Activated CD4-positive, alpha-beta T cell treated with anti-CD3 and anti-CD28 coated beads, Interleukin-2, amount 50 U/mL, for 48 hours (primary cell): Measurements from ENCODE around the gene SLC16A7.
"Not testable (repeated sequence)": the region's sequence is repeated elsewhere in the genome, so short reads cannot be mapped to it uniquely, and the experiment has no call there.

ENCODE experiments used
- DNase-seq, 2 experiments: peaks; one replicate each; pipeline ENCODE4 v3.0.0-alpha.2; 2020

SLC16A7 gene, protein sequence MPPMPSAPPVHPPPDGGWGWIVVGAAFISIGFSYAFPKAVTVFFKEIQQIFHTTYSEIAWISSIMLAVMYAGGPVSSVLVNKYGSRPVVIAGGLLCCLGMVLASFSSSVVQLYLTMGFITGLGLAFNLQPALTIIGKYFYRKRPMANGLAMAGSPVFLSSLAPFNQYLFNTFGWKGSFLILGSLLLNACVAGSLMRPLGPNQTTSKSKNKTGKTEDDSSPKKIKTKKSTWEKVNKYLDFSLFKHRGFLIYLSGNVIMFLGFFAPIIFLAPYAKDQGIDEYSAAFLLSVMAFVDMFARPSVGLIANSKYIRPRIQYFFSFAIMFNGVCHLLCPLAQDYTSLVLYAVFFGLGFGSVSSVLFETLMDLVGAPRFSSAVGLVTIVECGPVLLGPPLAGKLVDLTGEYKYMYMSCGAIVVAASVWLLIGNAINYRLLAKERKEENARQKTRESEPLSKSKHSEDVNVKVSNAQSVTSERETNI

DNA sequence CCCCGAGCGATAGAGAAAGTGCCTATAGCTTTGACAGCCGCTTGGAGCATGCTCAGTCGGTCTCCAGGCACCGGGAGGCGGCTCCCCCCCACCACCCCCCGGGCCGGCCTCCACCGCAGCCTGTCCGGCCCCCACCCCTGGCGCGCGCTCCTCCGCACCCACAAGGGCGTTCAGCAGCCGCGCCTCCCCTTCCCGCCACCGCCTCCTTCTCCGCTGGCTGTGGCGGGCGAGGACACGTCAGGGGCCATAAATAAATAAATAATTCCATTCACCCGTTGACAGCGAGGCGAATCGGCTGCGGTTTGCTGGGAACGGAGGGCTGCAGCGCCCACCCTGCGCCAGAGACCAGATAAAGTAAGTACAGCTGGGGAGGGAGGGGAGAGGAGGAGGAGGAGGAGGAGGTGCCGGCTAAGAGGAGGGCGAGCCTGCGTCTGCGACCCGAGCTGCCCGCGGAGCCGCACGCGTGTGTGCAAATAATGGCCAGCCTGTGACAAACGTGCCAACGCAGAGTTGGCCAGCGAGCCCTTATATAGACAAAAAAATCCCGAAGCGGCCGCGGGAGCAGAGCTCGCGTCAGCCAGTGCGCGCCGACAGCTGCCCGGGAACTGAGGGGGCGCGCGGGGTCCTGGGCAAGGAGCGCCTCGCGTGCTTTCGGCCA is at the start of gene SLC16A7:
Gene SLC16A7, plus strand, starts transcription at position 147 of the 658 bp plus-strand sequence. CDS start 108,773 bp downstream, outside the sequence.
- peak; percentile 82 to 86 for DNase-seq

DNA sequence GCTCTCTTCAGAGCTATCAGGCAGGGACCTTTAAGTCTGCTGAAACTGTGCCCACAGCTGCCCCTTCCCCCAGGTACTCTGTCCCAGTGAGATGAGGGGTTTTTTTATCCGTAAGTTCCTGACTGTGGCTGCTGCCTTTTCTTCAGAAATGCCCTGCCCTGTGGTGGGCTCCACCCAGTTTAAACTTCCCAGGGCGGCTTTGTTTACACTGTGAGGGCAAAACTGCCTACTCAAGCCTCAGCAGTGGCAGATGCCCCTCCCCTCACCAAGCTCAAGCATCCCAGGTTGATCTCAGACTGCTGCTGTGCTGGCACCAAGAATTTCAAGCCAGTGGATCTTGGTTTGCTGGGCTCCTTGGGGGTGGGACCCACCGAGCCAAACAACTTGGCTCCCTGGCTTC is 46.9 kb upstream of the SLC16A7 start:
- DNase-seq = no peak

DNA sequence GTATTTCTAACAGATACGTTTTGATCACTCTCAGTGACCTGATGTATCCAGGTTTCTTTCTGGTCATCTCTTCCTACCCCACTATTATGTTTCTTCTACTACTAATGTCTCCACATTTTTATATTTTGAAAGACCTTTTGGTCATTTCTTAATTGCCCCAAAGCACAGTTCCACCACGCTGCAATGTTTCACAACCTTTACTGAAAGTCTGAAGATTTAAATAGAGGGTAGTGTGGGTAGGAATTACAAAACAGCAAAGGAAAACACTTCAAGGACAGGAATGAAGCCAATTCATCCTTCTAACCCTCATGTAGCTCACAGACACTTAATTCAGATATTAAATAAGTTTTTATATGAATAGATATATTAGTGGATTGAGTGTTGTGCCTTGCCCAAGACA is 36.1 kb upstream of the SLC16A7 start:
- DNase-seq = no peak

DNA sequence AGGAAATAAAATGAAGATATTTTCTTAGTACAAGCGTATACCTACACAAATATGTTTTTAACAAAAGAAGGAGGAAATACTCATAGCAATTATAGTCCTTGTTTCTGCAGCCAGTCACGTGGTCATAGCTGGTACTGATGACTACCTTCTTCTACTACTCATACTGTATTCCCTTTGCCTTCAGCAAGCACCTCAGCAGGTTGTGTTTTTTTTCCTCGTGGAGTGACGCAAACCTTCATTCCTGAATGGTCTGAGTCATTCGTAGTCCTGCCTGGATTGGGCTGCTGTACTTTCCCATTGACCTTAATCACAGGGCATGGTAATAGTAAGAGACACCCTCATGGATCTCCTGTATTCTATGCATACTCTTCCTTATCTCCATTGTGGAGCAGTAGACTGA is 25.7 kb upstream of the SLC16A7 start:
- no peak for DNase-seq

DNA sequence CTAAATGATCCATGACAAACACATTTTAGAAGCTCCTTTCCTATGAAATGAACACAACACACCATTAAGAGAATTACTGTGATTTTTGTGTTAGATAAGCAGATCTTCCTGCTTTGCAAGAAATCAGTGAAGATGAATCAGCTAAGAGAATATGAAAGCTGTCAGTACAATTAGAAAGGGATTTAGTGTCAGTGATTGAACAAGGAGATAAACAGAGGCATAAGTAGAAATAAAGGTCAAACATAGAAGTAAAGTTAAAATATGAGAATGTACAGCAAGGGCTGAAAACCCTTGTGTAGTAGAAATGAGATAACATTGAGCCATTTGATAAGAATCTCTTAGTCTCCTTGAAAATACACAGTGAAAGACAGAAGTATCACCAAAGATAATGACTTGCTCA is 21.4 kb upstream of the SLC16A7 start:
- DNase-seq = no peak

DNA sequence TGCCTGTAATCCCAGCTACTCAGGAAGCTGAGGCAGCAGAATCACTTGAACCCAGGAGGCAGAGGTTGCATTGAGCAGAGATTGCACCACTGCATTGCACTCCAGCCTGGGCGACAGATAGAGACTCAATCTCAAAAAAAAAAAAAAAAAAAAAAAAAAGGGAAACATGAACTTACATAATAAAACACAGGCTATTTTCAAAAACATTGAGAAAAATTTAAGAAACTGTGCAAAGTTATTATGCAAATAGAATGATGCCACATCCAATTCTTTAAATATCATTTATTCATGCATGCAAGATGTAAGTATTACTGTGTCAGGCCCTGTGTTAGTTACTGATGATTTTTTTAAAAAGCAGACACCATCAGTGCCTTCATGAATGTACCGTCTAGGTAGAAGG is 20.0 kb upstream of the SLC16A7 start:
- no peak for DNase-seq

DNA sequence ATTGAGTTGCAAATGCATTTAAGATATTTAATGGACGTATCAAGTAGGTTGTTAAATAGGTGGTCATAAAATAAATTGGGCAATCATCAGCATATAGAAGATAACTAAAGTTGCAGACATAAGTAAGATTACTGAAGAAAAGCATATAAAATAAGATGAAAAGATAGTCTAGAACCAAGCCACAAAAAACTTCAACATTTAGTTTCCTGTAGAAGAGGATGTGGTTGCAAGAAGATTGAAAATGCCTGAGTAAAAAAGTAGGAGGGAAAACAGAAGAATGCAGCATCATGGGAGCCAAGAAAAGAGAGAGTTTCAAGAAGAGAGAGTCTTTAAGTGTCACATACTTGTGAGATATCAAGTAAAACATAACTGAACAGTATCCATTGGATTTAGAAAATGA is 17.6 kb upstream of the SLC16A7 start:
- DNase-seq = no peak

DNA sequence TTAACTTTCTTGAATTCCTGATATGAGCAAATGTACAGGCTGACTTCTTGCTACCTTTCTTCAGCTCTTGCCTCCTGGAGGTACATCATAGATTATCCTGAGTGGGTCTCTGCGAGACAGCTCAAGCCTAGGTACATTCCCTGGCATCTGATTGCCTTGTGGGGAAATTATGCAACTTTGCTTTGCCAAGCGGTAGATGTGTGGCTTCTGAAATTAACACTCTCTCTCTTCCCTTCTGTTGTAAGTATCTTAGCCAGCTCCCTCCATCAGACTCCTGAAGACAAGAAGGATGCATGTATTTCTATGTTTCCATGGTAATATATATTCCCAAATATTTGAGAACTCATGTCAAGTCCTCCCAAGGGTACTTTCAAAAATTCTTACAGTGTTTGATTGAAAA is 16.2 kb upstream of the SLC16A7 start:
- no peak for DNase-seq

DNA sequence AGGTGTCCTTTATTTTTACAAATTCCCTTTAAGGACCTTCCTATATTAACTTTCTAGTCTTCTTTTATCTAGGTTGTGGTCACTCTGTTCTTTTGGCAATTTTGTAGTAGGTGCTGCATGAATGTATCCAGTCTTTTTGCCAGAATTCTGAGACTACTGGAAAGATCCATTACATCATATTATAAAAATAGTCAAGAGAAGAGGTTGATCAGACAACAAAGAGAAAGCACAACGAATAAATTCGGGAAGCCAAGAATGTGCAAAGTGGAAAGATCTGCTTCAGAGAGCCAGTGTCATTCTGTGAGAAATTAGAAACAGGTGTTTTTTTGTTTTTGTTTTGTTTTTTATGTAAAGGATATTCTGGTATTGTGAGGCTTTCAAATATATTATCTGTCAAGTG is 15.8 kb upstream of the SLC16A7 start:
- DNase-seq = no peak

DNA sequence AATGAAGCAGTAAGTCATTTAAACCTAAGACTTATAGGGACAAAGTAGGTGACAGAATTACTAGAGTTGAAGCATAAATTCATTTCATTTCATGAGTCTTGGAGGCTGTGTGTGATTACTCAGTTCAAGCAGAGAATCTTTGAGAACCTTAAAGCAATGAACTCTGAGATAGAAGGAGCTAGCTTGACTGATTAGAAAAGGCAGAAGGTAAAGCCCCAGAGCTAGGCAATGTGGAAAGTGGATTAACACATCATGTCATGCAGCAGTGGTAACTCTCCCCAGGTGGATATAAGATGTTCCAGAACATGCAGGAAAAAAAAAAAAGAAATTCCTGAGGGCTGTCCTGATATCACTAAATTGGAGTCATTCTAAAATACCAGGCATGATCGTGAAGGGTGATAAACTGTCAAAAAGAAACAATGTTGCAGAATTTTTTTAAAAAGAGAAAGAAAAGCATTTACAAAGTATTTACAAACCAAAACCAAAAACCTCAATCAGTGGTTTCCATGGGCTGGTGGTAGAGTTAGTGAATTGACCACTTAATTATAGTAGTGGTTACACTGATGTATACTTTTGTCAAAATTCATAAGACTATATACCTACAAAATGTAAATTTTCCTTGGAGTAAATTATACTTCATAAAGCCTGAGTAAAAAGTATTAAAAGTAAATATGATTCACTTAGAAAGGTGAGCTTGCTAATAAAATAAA is 12.7 kb upstream of the SLC16A7 start:
- DNase-seq = no peak

DNA sequence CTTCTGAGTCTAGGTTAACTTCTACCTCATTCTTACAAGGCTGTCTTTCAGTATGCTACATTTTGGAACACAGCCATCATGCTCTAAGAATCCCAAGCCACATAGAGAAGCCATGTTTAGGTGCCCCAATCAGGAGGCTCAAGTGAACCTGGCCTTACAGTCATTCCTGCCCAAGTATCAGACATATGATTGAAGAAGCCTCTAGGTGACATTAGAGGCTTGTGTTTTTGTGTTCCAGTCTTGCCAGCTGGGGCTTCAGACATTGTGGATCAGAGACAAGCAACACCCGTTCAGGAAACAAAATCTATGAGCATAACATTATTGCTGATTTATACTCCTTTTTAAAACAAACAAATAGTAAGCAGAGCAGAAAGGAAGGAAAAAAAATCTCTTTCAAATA is 8.1 kb upstream of the SLC16A7 start:
- no peak for DNase-seq

DNA sequence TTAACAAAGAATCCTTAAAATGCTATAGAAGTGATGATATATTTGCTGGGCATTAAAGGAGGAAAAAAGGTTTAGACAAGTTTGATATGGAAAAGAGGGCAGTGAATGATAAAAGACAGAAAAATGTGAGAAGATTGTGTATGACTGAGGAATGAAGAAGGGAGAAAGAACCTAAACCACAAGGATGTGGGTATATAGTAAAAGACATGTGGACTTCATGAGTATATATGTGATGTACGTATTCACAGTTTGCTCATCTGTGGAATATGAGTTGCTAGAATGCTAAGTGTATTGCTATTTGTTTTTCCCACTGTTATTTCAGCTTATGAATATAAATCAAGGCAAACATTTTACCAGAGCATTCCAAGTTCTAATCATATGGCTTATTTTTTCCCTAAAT is 2.1 kb upstream of the SLC16A7 start:
- DNase-seq = no peak

DNA sequence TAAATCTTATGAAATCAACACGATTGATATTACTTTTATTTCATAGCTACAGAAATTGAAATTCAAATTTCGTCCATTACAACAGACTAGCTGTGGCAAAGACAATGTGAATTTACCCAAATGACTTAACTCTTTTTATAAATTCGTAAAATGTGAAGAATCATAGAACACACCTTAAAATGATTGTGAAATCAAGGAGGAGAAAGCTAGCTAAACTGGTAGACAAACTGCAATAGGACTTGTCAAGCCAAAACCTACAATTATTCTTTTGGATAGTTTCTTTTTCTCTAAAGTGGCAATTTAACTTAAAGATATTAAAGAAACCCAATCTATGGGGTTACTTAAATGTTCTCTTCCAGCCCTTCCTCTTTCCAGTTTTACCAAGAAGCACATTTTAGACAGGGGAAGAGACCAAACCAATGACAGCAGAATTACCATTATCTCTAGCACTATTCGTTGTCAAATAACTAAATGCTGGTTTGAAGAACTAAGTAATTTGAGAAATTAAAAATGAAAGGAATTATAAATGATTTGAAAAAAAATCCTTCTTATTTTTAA is 807 bp upstream of the SLC16A7 start:
- no peak for DNase-seq

DNA sequence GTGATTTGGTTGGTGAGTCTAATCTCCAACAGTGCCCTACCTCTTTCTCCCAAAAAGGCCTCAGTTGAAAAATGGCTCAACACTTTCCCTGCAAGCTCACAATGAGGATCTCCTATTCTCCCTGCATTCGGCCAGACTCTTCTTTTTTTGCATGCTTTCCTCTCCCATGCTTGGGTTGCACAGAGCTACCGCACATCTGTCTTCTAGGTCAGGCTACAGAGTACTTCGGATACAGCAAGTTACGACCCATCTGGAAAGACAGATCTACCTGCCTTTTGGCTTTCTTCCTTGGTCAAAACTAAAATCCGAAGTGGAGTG is 305 bp upstream of the SLC16A7 start:
- no peak for DNase-seq

DNA sequence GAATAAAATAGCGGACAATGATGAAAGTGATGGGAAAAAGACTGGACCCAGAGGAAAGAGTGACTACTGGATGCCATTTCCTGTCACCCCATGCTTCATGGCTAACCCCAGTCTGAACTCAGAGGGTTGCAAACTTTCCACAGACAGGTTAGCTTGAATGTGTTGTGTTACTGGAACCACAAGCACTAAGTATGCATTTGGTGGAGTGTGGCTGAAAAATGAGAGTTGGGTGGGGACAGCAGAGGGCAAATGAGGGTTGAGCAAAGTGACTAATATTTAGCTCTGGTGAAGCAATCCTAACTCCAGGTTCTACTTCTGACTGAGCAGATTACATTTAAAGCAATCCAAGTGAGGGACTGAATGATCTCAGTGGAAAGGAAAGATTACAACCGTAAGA is 1.6 kb downstream of the SLC16A7 start:
- DNase-seq = peak; percentile 58 to 69

DNA sequence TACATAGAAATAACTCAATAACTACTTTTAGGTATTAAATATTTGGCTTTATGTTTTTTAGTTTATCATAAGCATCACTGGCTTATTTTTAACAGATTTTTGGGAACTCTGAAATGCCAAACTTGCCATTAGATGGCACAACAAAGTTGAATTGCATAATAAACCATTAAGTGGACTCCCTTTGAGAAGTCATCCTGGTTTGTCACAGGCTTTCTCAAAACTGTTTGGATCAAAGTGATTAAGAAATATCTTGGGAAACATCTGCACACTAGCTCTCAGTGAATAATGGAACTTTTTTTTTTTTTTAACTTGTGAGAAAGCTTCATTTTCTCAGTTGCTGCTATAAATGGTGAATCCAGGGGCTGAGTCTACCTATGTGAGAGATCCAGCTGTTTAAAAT is 4.3 kb downstream of the SLC16A7 start:
- DNase-seq = no peak

DNA sequence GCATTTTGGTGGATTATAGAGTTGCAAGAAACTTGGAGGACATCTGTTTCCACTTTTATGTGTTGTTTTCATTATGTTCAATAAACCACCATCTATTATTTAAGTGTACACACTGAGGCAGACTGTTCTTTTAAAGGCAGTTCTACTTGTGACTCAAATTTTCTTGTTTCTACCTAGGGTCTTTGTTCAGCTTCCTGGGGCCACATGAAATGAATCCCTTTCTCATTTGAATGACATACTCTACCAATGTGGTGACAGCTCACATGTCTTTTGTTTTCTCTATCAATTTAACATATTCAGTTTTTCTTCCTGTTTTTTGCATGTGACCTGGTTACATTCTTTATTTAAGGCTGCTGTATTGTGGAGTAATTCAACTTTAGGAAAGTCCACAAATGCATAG is 7.9 kb downstream of the SLC16A7 start:
- no peak for DNase-seq

DNA sequence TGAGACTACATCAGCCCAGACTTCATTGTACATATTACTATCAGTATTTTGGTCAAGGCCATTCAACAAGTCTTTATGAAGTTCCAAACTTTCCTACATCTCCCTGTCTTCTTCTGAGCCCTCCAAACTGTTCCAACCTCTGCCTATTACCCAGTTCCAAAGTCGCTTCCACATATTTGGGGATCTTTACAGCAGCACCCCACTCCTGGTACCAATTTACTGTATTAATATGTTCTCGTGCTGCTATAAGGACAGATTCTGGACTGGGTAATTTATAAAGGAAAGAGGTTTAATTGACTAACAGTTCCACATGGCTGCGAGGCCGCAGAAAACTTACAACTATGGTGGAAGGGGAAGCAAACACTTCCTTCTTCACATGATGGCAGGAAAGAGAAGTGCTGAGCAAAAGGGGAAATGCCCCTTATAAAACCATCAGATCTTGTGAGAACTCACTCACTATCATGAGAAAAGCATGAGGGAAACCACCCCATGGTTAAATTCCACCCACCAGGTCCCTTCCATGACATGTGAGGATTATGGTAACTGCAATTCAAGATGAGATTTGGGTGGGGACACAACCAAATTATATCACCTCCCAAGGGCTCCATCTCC is 17.1 kb downstream of the SLC16A7 start:
- DNase-seq = not testable (repeated sequence)

DNA sequence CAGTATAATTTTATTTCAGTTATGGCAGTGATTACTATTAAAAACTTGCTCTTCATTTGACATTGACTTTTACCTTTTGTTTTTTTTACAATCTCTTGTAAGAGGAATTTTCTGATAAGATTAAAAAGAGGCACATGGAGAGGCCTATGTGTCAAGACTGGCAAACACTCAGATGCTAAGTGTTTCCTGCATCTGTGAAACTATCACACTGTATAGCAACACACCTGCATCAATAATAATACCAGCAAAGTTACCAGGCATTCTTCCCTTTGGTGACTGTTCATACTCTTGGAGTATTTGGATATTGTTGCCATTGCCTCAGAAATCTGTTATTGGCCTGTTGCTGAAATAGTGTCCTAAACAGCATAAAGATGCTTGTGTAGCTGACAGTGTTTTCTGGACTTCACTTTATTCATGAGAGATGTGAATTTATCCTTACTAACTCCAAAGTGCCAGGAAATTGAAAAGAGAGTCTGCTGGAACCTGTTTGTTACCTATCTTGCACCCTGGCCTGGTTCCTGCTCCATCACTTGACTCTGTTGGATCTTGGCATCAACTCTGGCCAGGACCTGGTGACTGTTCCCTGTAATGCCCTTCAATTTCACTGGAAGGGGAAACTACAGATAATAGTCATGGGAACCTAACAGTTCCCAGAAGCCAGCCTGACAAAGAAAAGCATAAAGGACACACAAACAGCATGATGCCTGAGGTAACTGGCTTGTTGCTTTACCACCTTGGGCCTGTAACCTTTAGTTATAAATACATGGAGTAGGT is 19.8 kb downstream of the SLC16A7 start:
- no peak for DNase-seq

DNA sequence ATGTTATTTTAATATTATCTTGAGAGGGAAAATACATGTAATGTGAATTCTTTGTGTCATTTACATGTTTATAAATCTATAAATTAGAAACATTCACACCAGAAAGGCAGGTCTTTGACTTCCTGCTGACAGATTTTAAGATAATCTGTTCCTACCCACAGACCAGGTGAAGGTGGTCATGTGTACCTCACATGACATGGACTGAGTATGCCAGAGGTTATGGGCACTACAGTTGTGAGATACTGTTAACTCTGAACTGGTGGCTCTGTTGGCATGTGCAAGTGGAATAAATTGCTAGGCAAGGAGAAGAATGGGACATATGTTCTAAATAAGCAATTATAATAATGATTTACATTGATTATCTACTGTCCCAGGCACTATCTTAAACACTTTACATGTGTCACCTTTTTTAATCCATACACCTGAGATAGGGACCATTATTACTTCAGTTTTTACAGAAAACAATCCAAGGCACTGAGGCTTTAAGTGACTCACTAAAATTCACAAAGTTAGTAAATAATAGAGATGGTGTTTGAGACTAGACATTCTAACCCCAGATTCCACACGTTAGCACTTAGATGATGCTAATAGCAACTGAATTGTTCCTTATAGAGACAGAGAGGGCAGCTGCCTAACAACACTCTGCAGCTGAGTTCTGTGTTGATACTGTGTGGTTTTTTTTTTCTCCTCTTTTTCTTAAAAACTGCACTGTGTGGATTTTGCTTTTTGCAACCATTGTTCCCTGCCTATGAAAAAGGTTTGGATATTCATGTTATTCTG is 23.8 kb downstream of the SLC16A7 start:
- no peak for DNase-seq

DNA sequence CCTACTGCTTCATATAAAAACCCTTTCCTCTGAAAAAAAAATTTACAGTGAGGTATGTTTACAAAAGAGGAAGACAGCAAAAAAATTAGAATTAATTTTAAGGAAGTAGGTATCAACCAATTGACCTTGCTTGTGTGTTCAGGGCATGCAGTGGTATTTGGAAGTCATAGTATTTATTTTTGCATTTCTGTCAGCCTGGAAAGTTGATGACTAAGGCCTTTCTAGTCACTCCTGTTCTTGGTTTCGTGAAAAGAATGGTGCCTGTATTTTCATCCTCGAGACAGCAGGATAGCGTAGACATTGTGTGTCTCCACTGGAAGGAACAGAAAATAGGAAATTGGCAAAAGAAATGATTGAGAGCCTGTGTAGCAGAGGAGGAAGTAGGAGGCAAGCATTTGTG is 24.5 kb downstream of the SLC16A7 start:
- no peak for DNase-seq
